Measurements from ENCODE around the gene GSTA3.
"Not testable (repeated sequence)": the region's sequence is repeated elsewhere in the genome, so short reads cannot be mapped to it uniquely, and the experiment has no call there.

Gene GSTA3

GRCh38 chr6:52909131-52909530 is 367 bp downstream of the GSTA3 start:
- no peak for DNase-seq (ENCODE audit: low read depth)
- no peak overlapping the region for H3K4me3 ChIP-seq (ENCODE audit: low read depth, low read length)
- no peak for TF ChIP-seq CTCF (IDR thresholded peaks at IDR 0.05; ENCODE audit: low read depth, low read length, missing control alignments)

GRCh38 chr6:52908526-52908925 is 972 bp downstream of the GSTA3 start:
- no peak for DNase-seq (ENCODE audit: low read depth)
- no peak for TF ChIP-seq CTCF (IDR thresholded peaks at IDR 0.05; ENCODE audit: low read depth, low read length, missing control alignments)
- H3K4me3 ChIP-seq (ENCODE audit: low read depth, low read length): no peak overlapping the region

- no peak overlapping the region for H3K4me3 ChIP-seq (ENCODE audit: low read depth, low read length)
- peak; percentile 44 for TF ChIP-seq CTCF (IDR thresholded peaks at IDR 0.05; ENCODE audit: low read depth, low read length, missing control alignments)
- no peak for DNase-seq (ENCODE audit: low read depth)
Measured at GRCh38 chr6:52904562-52905279, 4.8 kb downstream of the GSTA3 start.

- no peak for DNase-seq (ENCODE audit: low read depth)
- TF ChIP-seq CTCF (IDR thresholded peaks at IDR 0.05; ENCODE audit: low read depth, low read length, missing control alignments): no peak
- no peak overlapping the region for H3K4me3 ChIP-seq (ENCODE audit: low read depth, low read length)
Measured at GRCh38 chr6:52900536-52900935, 9.0 kb downstream of the GSTA3 start.

- not testable (repeated sequence) for DNase-seq (ENCODE audit: low read depth); H3K4me3 ChIP-seq (ENCODE audit: low read depth, low read length)
Measured at GRCh38 chr6:52895790-52896189, 13.7 kb downstream of the GSTA3 start.

- DNase-seq (ENCODE audit: low read depth): no peak
- H3K4me3 ChIP-seq (ENCODE audit: low read depth, low read length): no peak overlapping the region
- no peak for TF ChIP-seq CTCF (IDR thresholded peaks at IDR 0.05; ENCODE audit: low read depth, low read length, missing control alignments)
Measured at GRCh38 chr6:52894285-52894684, 15.2 kb downstream of the GSTA3 start.

- no peak for DNase-seq (ENCODE audit: low read depth)
- TF ChIP-seq CTCF (IDR thresholded peaks at IDR 0.05; ENCODE audit: low read depth, low read length, missing control alignments): no peak
- no peak overlapping the region for H3K4me3 ChIP-seq (ENCODE audit: low read depth, low read length)
Measured at GRCh38 chr6:52893803-52894202, 15.7 kb downstream of the GSTA3 start.

Data from GM12864 (cell line).